Measurements from ENCODE around the gene MACROD2. TPM values are rescaled to one million over a fixed set of nuclear protein-coding genes. Genes with fewer than 3 reads are reported as not detected.

MACROD2 gene
- polyA plus RNA-seq, 2 of the 4 experiments (the other 2 are of a cell fraction): 0.96 to 1.3 TPM

- POLR2A ChIA-PET: no interaction called here
- no peaks in the 10 kb centered on the region; the same call in 2 of the 3 replicates for H3K4me1 ChIP-seq
- H3K27ac ChIP-seq: no peak overlapping the region
- H3K4me3 ChIP-seq: no peak overlapping the region
- FAIRE-seq: no peak
- H3K4me2 ChIP-seq: no peak overlapping the region
- 75% methylated on average over 5 of the region's 5 CpGs for WGBS (ENCODE audit: missing lambda C conversion rate)
- no peak for DNase-seq (ENCODE audit: low read depth in 1 of 2, low spot score in 1 of 2)
- no peaks in the 10 kb centered on the region for H3K9me3 ChIP-seq
- TF ChIP-seq, protein P1, sequence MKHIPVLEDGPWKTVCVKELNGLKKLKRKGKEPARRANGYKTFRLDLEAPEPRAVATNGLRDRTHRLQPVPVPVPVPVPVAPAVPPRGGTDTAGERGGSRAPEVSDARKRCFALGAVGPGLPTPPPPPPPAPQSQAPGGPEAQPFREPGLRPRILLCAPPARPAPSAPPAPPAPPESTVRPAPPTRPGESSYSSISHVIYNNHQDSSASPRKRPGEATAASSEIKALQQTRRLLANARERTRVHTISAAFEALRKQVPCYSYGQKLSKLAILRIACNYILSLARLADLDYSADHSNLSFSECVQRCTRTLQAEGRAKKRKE (CRISPR knock-in tag; IDR thresholded peaks at IDR 0.05; ENCODE audit: low read depth): no peak
- TF ChIP-seq POLR2AphosphoS2 (conservative IDR thresholded peaks at IDR 0.05; ENCODE audit: low read length) (no peak), CHD2 (IDR thresholded peaks at IDR 0.05; ENCODE audit: low read length, partially characterized antibody) (no peak), RARB (CRISPR knock-in tag; IDR thresholded peaks at IDR 0.05) (no peak), RFX5 (IDR thresholded peaks at IDR 0.05) (no peak), HOXB13 (CRISPR knock-in tag; IDR thresholded peaks at IDR 0.05; ENCODE audit: low read depth) (no peak), POLR2A (IDR thresholded peaks at IDR 0.05; ENCODE audit: low read length) (no peak), EHMT2 (IDR thresholded peaks at IDR 0.05; ENCODE audit: low read depth) (no peak), HOXA7 (CRISPR knock-in tag; IDR thresholded peaks at IDR 0.05) (no peak), NFE2L2 (conservative IDR thresholded peaks at IDR 0.05; ENCODE audit: low read length) (no peak), FOXS1 (CRISPR knock-in tag; IDR thresholded peaks at IDR 0.05) (no peak)
- no peak for ATAC-seq
- CTCF ChIA-PET: no interaction called here
Observed at GRCh38 chr20:15204234-15204633, 1208.9 kb downstream of the MACROD2 start.

- CTCF ChIA-PET: no interaction called here
- H3K4me1 ChIP-seq: no peaks in the 10 kb centered on the region; the same call in 2 of the 3 replicates
- no peak overlapping the region for H3K4me2 ChIP-seq
- TF ChIP-seq EHMT2 (IDR thresholded peaks at IDR 0.05; ENCODE audit: low read depth): no peak
- TF ChIP-seq MAFK (IDR thresholded peaks at IDR 0.05; ENCODE audit: partially characterized antibody): no peak
- TF ChIP-seq HOXA7 (CRISPR knock-in tag; IDR thresholded peaks at IDR 0.05): no peak
- TF ChIP-seq CEBPB (IDR thresholded peaks at IDR 0.05): no peak
- no peak for TF ChIP-seq HEYL (CRISPR knock-in tag; IDR thresholded peaks at IDR 0.05)
- no peak for FAIRE-seq
- H3K4me3 ChIP-seq: no peak overlapping the region
- DNase-seq (ENCODE audit: low read depth in 1 of 2, low spot score in 1 of 2): no peak
- H3K27ac ChIP-seq: no peak overlapping the region
- POLR2A ChIA-PET: no interaction called here
- ATAC-seq: no peak
- 55% methylated on average over 2 of the region's 2 CpGs for WGBS (ENCODE audit: missing lambda C conversion rate)
- no peaks in the 10 kb centered on the region for H3K9me3 ChIP-seq
Observed at GRCh38 chr20:15205028-15205427, 1209.7 kb downstream of the MACROD2 start.

- no peak for TF ChIP-seq HEYL (CRISPR knock-in tag; IDR thresholded peaks at IDR 0.05)
- TF ChIP-seq CTCF (IDR thresholded peaks at IDR 0.05): no peak
- TF ChIP-seq MYC (IDR thresholded peaks at IDR 0.05; ENCODE audit: borderline replicate concordance, low read length): no peak
- no peak for TF ChIP-seq CHD2 (IDR thresholded peaks at IDR 0.05; ENCODE audit: low read length, partially characterized antibody)
- no peak for TF ChIP-seq ZSCAN20 (CRISPR knock-in tag; IDR thresholded peaks at IDR 0.05)
- no peak for TF ChIP-seq TP53 (CRISPR knock-in tag; IDR thresholded peaks at IDR 0.05)
- ATAC-seq (no peak), DNase-seq (ENCODE audit: low read depth in 1 of 2, low spot score in 1 of 2) (no peak), FAIRE-seq (peak; percentile 59)
- ChIA-PET POLR2A (no interaction called here), CTCF (no interaction called here)
- no peak overlapping the region for H3K4me2 ChIP-seq
- H3K9me3 ChIP-seq: no peaks in the 10 kb centered on the region
- no peak overlapping the region for H3K4me3 ChIP-seq
- no peak overlapping the region for H3K27ac ChIP-seq
- H3K4me1 ChIP-seq: no peaks in the 10 kb centered on the region; the same call in 2 of the 3 replicates
Observed at GRCh38 chr20:15205719-15206118, 1210.4 kb downstream of the MACROD2 start.

DNA sequence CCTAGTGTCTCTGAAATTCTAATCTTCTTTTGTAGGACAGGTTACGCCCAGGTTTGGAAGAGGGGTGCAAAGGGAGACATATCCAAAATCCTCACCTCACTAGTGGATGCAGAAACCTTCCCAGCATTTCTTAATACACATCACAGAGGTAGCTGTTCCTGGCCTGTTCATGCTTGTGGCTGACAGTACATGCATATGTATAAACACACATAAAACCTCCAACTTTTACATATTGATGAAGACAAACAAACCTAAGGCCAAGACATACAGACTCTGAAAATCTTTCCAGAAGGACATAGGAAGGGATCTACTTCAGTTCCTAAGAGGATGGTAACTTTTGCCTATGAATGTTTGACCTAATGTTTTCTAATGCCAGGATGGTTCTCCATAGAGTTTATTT lies 1214.2 kb downstream of the MACROD2 start:
- H3K9me3 ChIP-seq: peaks cover 2% of the 10 kb centered on the region; the same call in 1 of the 3 replicates
- H3K27ac ChIP-seq: no peak overlapping the region
- ChIA-PET POLR2A (no interaction called here), CTCF (interaction anchor here (1.3 kb wide), 1 partner anchor 22 kb away, joined by 3 read pairs; no protein-coding TSS in a partner anchor)
- no peaks in the 10 kb centered on the region; the same call in 2 of the 3 replicates for H3K4me1 ChIP-seq
- DNase-seq (ENCODE audit: low read depth in 1 of 2, low spot score in 1 of 2) (no peak), FAIRE-seq (no peak), ATAC-seq (no peak)
- WGBS (ENCODE audit: missing lambda C conversion rate): 87% methylated on average over 1 of the region's 1 CpG
- H3K4me2 ChIP-seq: no peak overlapping the region
- H3K4me3 ChIP-seq: no peak overlapping the region
- TF ChIP-seq SMC3 (IDR thresholded peaks at IDR 0.05) (no peak), MAZ (IDR thresholded peaks at IDR 0.05; ENCODE audit: borderline replicate concordance, low read depth, low read length) (no peak), GATA3 (IDR thresholded peaks at IDR 0.05; ENCODE audit: borderline replicate concordance) (no peak), RAD21 (conservative IDR thresholded peaks at IDR 0.05 in 1 of 2, IDR thresholded peaks at IDR 0.05 in 1 of 2) (no peak), MYC (IDR thresholded peaks at IDR 0.05; ENCODE audit: borderline replicate concordance, low read length) (no peak), FOSB (CRISPR knock-in tag; IDR thresholded peaks at IDR 0.05) (no peak)
- TF ChIP-seq, protein P2, sequence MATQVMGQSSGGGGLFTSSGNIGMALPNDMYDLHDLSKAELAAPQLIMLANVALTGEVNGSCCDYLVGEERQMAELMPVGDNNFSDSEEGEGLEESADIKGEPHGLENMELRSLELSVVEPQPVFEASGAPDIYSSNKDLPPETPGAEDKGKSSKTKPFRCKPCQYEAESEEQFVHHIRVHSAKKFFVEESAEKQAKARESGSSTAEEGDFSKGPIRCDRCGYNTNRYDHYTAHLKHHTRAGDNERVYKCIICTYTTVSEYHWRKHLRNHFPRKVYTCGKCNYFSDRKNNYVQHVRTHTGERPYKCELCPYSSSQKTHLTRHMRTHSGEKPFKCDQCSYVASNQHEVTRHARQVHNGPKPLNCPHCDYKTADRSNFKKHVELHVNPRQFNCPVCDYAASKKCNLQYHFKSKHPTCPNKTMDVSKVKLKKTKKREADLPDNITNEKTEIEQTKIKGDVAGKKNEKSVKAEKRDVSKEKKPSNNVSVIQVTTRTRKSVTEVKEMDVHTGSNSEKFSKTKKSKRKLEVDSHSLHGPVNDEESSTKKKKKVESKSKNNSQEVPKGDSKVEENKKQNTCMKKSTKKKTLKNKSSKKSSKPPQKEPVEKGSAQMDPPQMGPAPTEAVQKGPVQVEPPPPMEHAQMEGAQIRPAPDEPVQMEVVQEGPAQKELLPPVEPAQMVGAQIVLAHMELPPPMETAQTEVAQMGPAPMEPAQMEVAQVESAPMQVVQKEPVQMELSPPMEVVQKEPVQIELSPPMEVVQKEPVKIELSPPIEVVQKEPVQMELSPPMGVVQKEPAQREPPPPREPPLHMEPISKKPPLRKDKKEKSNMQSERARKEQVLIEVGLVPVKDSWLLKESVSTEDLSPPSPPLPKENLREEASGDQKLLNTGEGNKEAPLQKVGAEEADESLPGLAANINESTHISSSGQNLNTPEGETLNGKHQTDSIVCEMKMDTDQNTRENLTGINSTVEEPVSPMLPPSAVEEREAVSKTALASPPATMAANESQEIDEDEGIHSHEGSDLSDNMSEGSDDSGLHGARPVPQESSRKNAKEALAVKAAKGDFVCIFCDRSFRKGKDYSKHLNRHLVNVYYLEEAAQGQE (IDR thresholded peaks at IDR 0.05): no peak
- TF ChIP-seq, protein P3, sequence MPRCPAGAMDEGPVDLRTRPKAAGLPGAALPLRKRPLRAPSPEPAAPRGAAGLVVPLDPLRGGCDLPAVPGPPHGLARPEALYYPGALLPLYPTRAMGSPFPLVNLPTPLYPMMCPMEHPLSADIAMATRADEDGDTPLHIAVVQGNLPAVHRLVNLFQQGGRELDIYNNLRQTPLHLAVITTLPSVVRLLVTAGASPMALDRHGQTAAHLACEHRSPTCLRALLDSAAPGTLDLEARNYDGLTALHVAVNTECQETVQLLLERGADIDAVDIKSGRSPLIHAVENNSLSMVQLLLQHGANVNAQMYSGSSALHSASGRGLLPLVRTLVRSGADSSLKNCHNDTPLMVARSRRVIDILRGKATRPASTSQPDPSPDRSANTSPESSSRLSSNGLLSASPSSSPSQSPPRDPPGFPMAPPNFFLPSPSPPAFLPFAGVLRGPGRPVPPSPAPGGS (IDR thresholded peaks at IDR 0.05): no peak

Measured in A549 (cell line).